ENCODE data around the gene SLC2A1. TPM values are rescaled to one million over a fixed set of nuclear protein-coding genes. Genes with fewer than 3 reads are reported as not detected.

The SLC2A1 gene
- total and polyA plus RNA-seq, 7 donors, result 1.1 to 3.8 (median 2.1) TPM

GRCh38 chr1:42926235-42926878 is 32.3 kb downstream of the SLC2A1 start:
- no peak for TF ChIP-seq CTCF (IDR thresholded peaks at IDR 0.05)
- intact Hi-C loops (cut with DNase I), result no loop called here
- no peak overlapping the region for H3K27ac ChIP-seq
- peaks cover 0 to 6% (median 0%) of the 10 kb centered on the region in 3 donors for H3K27me3 ChIP-seq (ENCODE audit: insufficient read depth in 3 of 3, low read length in 2 of 3)
- WGBS, 3 donors, result 89 to 97% (median 96%) methylated on average over 5 of the region's 5 CpGs
- no peak overlapping the region for H3K4me3 ChIP-seq
- DNase-seq (no peak), ATAC-seq (no peak)
- H3K9me3 ChIP-seq, result no peaks in the 10 kb centered on the region
- H3K36me3 ChIP-seq (ENCODE audit: insufficient read depth in 1 of 2, low read depth in 1 of 2), result no peaks in the 10 kb centered on the region
- H3K4me1 ChIP-seq, result no peaks in the 10 kb centered on the region

GRCh38 chr1:42924851-42925760 is 33.6 kb downstream of the SLC2A1 start:
- Histone ChIP-seq H3K36me3 (ENCODE audit: insufficient read depth in 1 of 2, low read depth in 1 of 2) (no peaks in the 10 kb centered on the region), H3K27me3 (ENCODE audit: insufficient read depth in 3 of 3, low read length in 2 of 3) (peaks cover 0 to 6% (median 0%) of the 10 kb centered on the region in 3 donors), H3K4me3 (peak overlapping the region; percentile 70), H3K27ac (peak overlapping the region; percentile 71), H3K4me1 (no peaks in the 10 kb centered on the region), H3K9me3 (no peaks in the 10 kb centered on the region)
- DNase-seq (no peak), ATAC-seq (peak in 3 of 4 donors; percentile 11 to 28 (median 11))
- intact Hi-C loops (cut with DNase I), result no loop called here
- no peak for TF ChIP-seq CTCF (IDR thresholded peaks at IDR 0.05)
- 16 to 24% (median 23%) methylated on average over 18 to 19 of the region's 19 CpGs for WGBS, 3 donors

- Histone ChIP-seq H3K27me3 (ENCODE audit: insufficient read depth in 3 of 3, low read length in 2 of 3) (peaks cover 0 to 6% (median 0%) of the 10 kb centered on the region in 3 donors), H3K36me3 (ENCODE audit: insufficient read depth in 1 of 2, low read depth in 1 of 2) (no peaks in the 10 kb centered on the region), H3K4me1 (no peaks in the 10 kb centered on the region), H3K27ac (peak overlapping the region; percentile 71), H3K4me3 (peak overlapping the region; percentile 70), H3K9me3 (no peaks in the 10 kb centered on the region)
- 0 to 1% (median 0%) methylated on average over 56 to 62 of the region's 62 CpGs for WGBS, 3 donors
- intact Hi-C loops (cut with DNase I), result no loop called here
- no peak for TF ChIP-seq CTCF (IDR thresholded peaks at IDR 0.05)
- ATAC-seq (peak; percentile 97 to 99 (median 98)), DNase-seq (peak; percentile 94 to 95)
Observed at GRCh38 chr1:42924082-42924850, 34.4 kb downstream of the SLC2A1 start.

GRCh38 chr1:42923367-42924081 is 35.1 kb downstream of the SLC2A1 start:
- no peak for TF ChIP-seq CTCF (IDR thresholded peaks at IDR 0.05)
- Histone ChIP-seq H3K4me3 (peak overlapping the region; percentile 70), H3K27me3 (ENCODE audit: insufficient read depth in 3 of 3, low read length in 2 of 3) (peaks cover 0 to 6% (median 0%) of the 10 kb centered on the region in 3 donors), H3K36me3 (ENCODE audit: insufficient read depth in 1 of 2, low read depth in 1 of 2) (no peaks in the 10 kb centered on the region), H3K27ac (peak overlapping the region; percentile 71), H3K9me3 (no peaks in the 10 kb centered on the region), H3K4me1 (no peaks in the 10 kb centered on the region)
- DNase-seq, result no peak
- ATAC-seq, result peak in 1 of 4 donors; percentile 3
- intact Hi-C loops (cut with DNase I), result no loop called here
- WGBS, 3 donors, result 5 to 9% (median 7%) methylated on average over 14 of the region's 14 CpGs
